ENCODE results near the gene DNAH6.

The DNAH6 gene

GRCh38 chr2:84808279-84808678 is 292.0 kb downstream of the DNAH6 start:
- no peak overlapping the region for H3K4me3 ChIP-seq (ENCODE audit: low read depth in 1 of 2, low read length in 2 of 2)
- H3K36me3 ChIP-seq (ENCODE audit: insufficient read depth, low read length): no peaks in the 10 kb centered on the region
- no peak overlapping the region for H3K9ac ChIP-seq (ENCODE audit: low read length)
- no peak overlapping the region for H3K27ac ChIP-seq (ENCODE audit: low read depth, low read length)
- H3K4me1 ChIP-seq (ENCODE audit: insufficient read depth, low read length): no peaks in the 10 kb centered on the region
- no peaks in the 10 kb centered on the region for H3K9me3 ChIP-seq (ENCODE audit: low read length)
- no peaks in the 10 kb centered on the region for H3K27me3 ChIP-seq (ENCODE audit: control insufficient read depth in 1 of 2, insufficient read depth in 2 of 2, low read length in 2 of 2)

GRCh38 chr2:84811839-84812431 is 295.6 kb downstream of the DNAH6 start:
- Histone ChIP-seq H3K4me1 (ENCODE audit: insufficient read depth, low read length) (no peaks in the 10 kb centered on the region), H3K9ac (ENCODE audit: low read length) (no peak overlapping the region), H3K36me3 (ENCODE audit: insufficient read depth, low read length) (no peaks in the 10 kb centered on the region), H3K27ac (ENCODE audit: low read depth, low read length) (no peak overlapping the region), H3K9me3 (ENCODE audit: low read length) (no peaks in the 10 kb centered on the region), H3K27me3 (ENCODE audit: control insufficient read depth in 1 of 2, insufficient read depth in 2 of 2, low read length in 2 of 2) (no peaks in the 10 kb centered on the region), H3K4me3 (ENCODE audit: low read depth in 1 of 2, low read length in 2 of 2) (no peak overlapping the region)

GRCh38 chr2:84815146-84815545 is 298.8 kb downstream of the DNAH6 start:
- Histone ChIP-seq H3K4me1 (ENCODE audit: insufficient read depth, low read length) (no peaks in the 10 kb centered on the region), H3K27ac (ENCODE audit: low read depth, low read length) (no peak overlapping the region), H3K4me3 (ENCODE audit: low read depth in 1 of 2, low read length in 2 of 2) (no peak overlapping the region), H3K36me3 (ENCODE audit: insufficient read depth, low read length) (no peaks in the 10 kb centered on the region), H3K27me3 (ENCODE audit: control insufficient read depth in 1 of 2, insufficient read depth in 2 of 2, low read length in 2 of 2) (no peaks in the 10 kb centered on the region), H3K9ac (ENCODE audit: low read length) (no peak overlapping the region), H3K9me3 (ENCODE audit: low read length) (no peaks in the 10 kb centered on the region)

- Histone ChIP-seq H3K27ac (ENCODE audit: low read depth, low read length) (no peak overlapping the region), H3K9me3 (ENCODE audit: low read length) (no peaks in the 10 kb centered on the region), H3K4me1 (ENCODE audit: insufficient read depth, low read length) (no peaks in the 10 kb centered on the region), H3K27me3 (ENCODE audit: control insufficient read depth in 1 of 2, insufficient read depth in 2 of 2, low read length in 2 of 2) (no peaks in the 10 kb centered on the region), H3K4me3 (ENCODE audit: low read depth in 1 of 2, low read length in 2 of 2) (no peak overlapping the region), H3K36me3 (ENCODE audit: insufficient read depth, low read length) (no peaks in the 10 kb centered on the region), H3K9ac (ENCODE audit: low read length) (no peak overlapping the region)
Measured at GRCh38 chr2:84816426-84817026, 300.2 kb downstream of the DNAH6 start.

- Histone ChIP-seq H3K36me3 (ENCODE audit: insufficient read depth, low read length) (no peaks in the 10 kb centered on the region), H3K4me1 (ENCODE audit: insufficient read depth, low read length) (no peaks in the 10 kb centered on the region), H3K9me3 (ENCODE audit: low read length) (no peaks in the 10 kb centered on the region), H3K9ac (ENCODE audit: low read length) (no peak overlapping the region), H3K4me3 (ENCODE audit: low read depth in 1 of 2, low read length in 2 of 2) (no peak overlapping the region), H3K27ac (ENCODE audit: low read depth, low read length) (no peak overlapping the region), H3K27me3 (ENCODE audit: control insufficient read depth in 1 of 2, insufficient read depth in 2 of 2, low read length in 2 of 2) (no peaks in the 10 kb centered on the region)
Measured at GRCh38 chr2:84817239-84817655, 300.9 kb downstream of the DNAH6 start.

GRCh38 chr2:84821806-84822205 is 305.5 kb downstream of the DNAH6 start:
- Histone ChIP-seq H3K4me1 (ENCODE audit: insufficient read depth, low read length) (no peaks in the 10 kb centered on the region), H3K9ac (ENCODE audit: low read length) (no peak overlapping the region), H3K27ac (ENCODE audit: low read depth, low read length) (no peak overlapping the region), H3K9me3 (ENCODE audit: low read length) (no peaks in the 10 kb centered on the region), H3K4me3 (ENCODE audit: low read depth in 1 of 2, low read length in 2 of 2) (no peak overlapping the region), H3K36me3 (ENCODE audit: insufficient read depth, low read length) (no peaks in the 10 kb centered on the region), H3K27me3 (ENCODE audit: control insufficient read depth in 1 of 2, insufficient read depth in 2 of 2, low read length in 2 of 2) (no peaks in the 10 kb centered on the region)

GRCh38 chr2:84823229-84823628 is 306.9 kb downstream of the DNAH6 start:
- no peaks in the 10 kb centered on the region for H3K4me1 ChIP-seq (ENCODE audit: insufficient read depth, low read length)
- no peaks in the 10 kb centered on the region for H3K27me3 ChIP-seq (ENCODE audit: control insufficient read depth in 1 of 2, insufficient read depth in 2 of 2, low read length in 2 of 2)
- H3K27ac ChIP-seq (ENCODE audit: low read depth, low read length): no peak overlapping the region
- H3K9me3 ChIP-seq (ENCODE audit: low read length): no peaks in the 10 kb centered on the region
- H3K36me3 ChIP-seq (ENCODE audit: insufficient read depth, low read length): no peaks in the 10 kb centered on the region
- no peak overlapping the region for H3K4me3 ChIP-seq (ENCODE audit: low read depth in 1 of 2, low read length in 2 of 2)
- no peak overlapping the region for H3K9ac ChIP-seq (ENCODE audit: low read length)

GRCh38 chr2:84823788-84824187 is 307.5 kb downstream of the DNAH6 start:
- H3K9ac ChIP-seq (ENCODE audit: low read length): no peak overlapping the region
- no peaks in the 10 kb centered on the region for H3K36me3 ChIP-seq (ENCODE audit: insufficient read depth, low read length)
- H3K9me3 ChIP-seq (ENCODE audit: low read length): no peaks in the 10 kb centered on the region
- no peaks in the 10 kb centered on the region for H3K27me3 ChIP-seq (ENCODE audit: control insufficient read depth in 1 of 2, insufficient read depth in 2 of 2, low read length in 2 of 2)
- H3K4me3 ChIP-seq (ENCODE audit: low read depth in 1 of 2, low read length in 2 of 2): no peak overlapping the region
- H3K27ac ChIP-seq (ENCODE audit: low read depth, low read length): no peak overlapping the region
- H3K4me1 ChIP-seq (ENCODE audit: insufficient read depth, low read length): no peaks in the 10 kb centered on the region

- Histone ChIP-seq H3K4me1 (ENCODE audit: insufficient read depth, low read length) (no peaks in the 10 kb centered on the region), H3K9me3 (ENCODE audit: low read length) (no peaks in the 10 kb centered on the region), H3K4me3 (ENCODE audit: low read depth in 1 of 2, low read length in 2 of 2) (no peak overlapping the region), H3K27me3 (ENCODE audit: control insufficient read depth in 1 of 2, insufficient read depth in 2 of 2, low read length in 2 of 2) (no peaks in the 10 kb centered on the region), H3K27ac (ENCODE audit: low read depth, low read length) (no peak overlapping the region), H3K36me3 (ENCODE audit: insufficient read depth, low read length) (no peaks in the 10 kb centered on the region), H3K9ac (ENCODE audit: low read length) (no peak overlapping the region)
Measured at GRCh38 chr2:84827978-84828575, 311.8 kb downstream of the DNAH6 start.

- Histone ChIP-seq H3K4me3 (ENCODE audit: low read depth in 1 of 2, low read length in 2 of 2) (no peak overlapping the region), H3K27ac (ENCODE audit: low read depth, low read length) (no peak overlapping the region), H3K4me1 (ENCODE audit: insufficient read depth, low read length) (no peaks in the 10 kb centered on the region)
Measured at GRCh38 chr2:84829693-84830092, 313.4 kb downstream of the DNAH6 start.

GRCh38 chr2:84830095-84830494 is 313.8 kb downstream of the DNAH6 start:
- H3K4me3 ChIP-seq (ENCODE audit: low read depth in 1 of 2, low read length in 2 of 2): no peak overlapping the region
- H3K36me3 ChIP-seq (ENCODE audit: insufficient read depth, low read length): no peaks in the 10 kb centered on the region
- H3K9ac ChIP-seq (ENCODE audit: low read length): no peak overlapping the region
- no peaks in the 10 kb centered on the region for H3K9me3 ChIP-seq (ENCODE audit: low read length)
- H3K4me1 ChIP-seq (ENCODE audit: insufficient read depth, low read length): no peaks in the 10 kb centered on the region
- no peak overlapping the region for H3K27ac ChIP-seq (ENCODE audit: low read depth, low read length)
- H3K27me3 ChIP-seq (ENCODE audit: control insufficient read depth in 1 of 2, insufficient read depth in 2 of 2, low read length in 2 of 2): no peaks in the 10 kb centered on the region

More at GRCh38 chr2:84829693-84830092, 313.4 kb downstream of the DNAH6 start:
- H3K9me3 ChIP-seq (ENCODE audit: low read length): no peaks in the 10 kb centered on the region
- no peaks in the 10 kb centered on the region for H3K36me3 ChIP-seq (ENCODE audit: insufficient read depth, low read length)
- no peak overlapping the region for H3K9ac ChIP-seq (ENCODE audit: low read length)
- H3K27me3 ChIP-seq (ENCODE audit: control insufficient read depth in 1 of 2, insufficient read depth in 2 of 2, low read length in 2 of 2): no peaks in the 10 kb centered on the region

All from muscle layer of colon (tissue), 2 donors.